ENCODE data around the gene PPM1F.

PPM1F gene

DNA sequence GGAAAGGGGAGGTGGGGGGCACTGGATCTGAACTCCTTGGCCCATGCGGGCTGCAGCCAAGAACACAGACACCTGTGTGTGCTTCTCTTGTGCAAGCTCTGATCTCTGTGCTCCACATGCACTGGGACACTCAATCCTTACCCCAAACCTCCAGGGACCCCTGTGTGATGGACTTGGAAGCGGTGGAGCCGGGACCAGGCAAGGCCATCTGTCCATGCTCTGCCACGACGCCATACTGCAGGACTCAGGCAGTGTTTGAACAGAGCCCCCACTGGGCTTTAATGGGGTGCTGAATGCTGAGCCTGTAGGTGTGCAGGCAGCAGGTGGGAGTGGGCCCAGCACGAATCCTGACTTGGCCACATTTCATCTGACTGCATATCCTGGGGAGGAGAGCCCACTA lies 23.4 kb downstream of the PPM1F start:
- Histone ChIP-seq H3K4me1 (ENCODE audit: control insufficient read depth, insufficient read depth, low read length, unreplicated experiment) (no peaks in the 10 kb centered on the region), H3K27me3 (ENCODE audit: insufficient read depth, low read length) (no peaks in the 10 kb centered on the region), H3K27ac (ENCODE audit: low read depth, low read length) (no peak overlapping the region), H2AFZ (ENCODE audit: low read length, unreplicated experiment) (no peak overlapping the region), H3K36me3 (ENCODE audit: insufficient read depth, low read length) (no peaks in the 10 kb centered on the region), H3K79me2 (ENCODE audit: control insufficient read depth, insufficient read depth, low read length, unreplicated experiment) (no peaks in the 10 kb centered on the region), H3K4me3 (ENCODE audit: low read depth, low read length) (no peak overlapping the region)

DNA sequence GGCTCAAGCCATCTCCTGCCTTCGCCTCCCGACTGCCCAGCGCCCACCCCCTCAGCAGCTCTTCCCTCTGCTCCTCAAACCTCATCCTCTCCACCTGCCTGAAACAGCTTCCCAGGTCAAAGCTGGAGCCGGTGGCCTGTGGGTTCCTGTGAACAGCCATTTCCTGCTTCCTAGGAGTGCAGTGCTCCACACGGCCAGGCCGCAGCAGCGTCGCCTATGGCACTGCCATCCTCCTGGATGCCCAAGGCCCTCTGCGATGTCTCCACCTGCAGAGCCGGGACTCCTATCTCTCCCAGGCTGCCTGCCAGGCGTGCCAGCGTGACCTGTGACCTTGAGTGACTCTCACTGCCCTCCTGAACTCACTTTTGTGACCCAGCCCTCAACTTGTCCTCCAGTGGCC lies 24.6 kb downstream of the PPM1F start:
- Histone ChIP-seq H3K36me3 (ENCODE audit: insufficient read depth, low read length) (no peaks in the 10 kb centered on the region), H3K79me2 (ENCODE audit: control insufficient read depth, insufficient read depth, low read length, unreplicated experiment) (no peaks in the 10 kb centered on the region), H3K27me3 (ENCODE audit: insufficient read depth, low read length) (no peaks in the 10 kb centered on the region), H2AFZ (ENCODE audit: low read length, unreplicated experiment) (no peak overlapping the region), H3K4me1 (ENCODE audit: control insufficient read depth, insufficient read depth, low read length, unreplicated experiment) (no peaks in the 10 kb centered on the region), H3K4me3 (ENCODE audit: low read depth, low read length) (no peak overlapping the region), H3K27ac (ENCODE audit: low read depth, low read length) (no peak overlapping the region)

DNA sequence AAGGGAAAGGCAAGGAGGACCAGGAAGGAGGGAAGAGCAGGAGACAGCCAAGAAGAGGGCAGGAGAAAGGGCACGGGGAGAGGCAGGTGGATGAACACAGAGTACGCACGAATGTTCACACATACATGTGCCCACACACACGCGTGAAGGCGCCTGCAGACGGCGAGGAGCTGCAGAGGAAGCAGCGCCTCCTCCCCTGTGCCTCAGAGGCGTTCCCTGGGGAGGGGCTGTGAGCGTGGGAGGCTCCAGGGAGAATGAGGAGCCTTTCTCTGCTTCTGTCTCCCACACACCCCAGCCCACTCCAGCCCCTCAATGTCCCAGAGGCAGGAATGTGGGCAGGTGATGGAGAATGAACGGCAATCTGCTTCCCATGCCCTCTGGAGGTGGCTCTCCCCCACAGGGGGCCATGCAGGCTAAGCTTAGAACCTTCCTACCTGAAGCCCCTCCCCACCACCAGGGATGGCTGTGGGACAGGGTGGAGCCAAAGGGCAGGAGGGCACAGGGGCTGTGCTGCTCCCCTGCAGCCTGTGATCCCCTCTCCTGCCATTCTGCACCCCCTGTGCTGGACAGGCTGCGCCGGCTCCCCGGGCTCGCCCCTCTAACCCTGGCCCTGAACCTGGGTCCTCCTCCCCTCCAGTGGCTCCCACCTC lies 25.3 kb downstream of the PPM1F start:
- Histone ChIP-seq H3K36me3 (ENCODE audit: insufficient read depth, low read length) (no peaks in the 10 kb centered on the region), H3K79me2 (ENCODE audit: control insufficient read depth, insufficient read depth, low read length, unreplicated experiment) (no peaks in the 10 kb centered on the region), H3K4me1 (ENCODE audit: control insufficient read depth, insufficient read depth, low read length, unreplicated experiment) (no peaks in the 10 kb centered on the region), H3K27ac (ENCODE audit: low read depth, low read length) (no peak overlapping the region), H2AFZ (ENCODE audit: low read length, unreplicated experiment) (no peak overlapping the region), H3K4me3 (ENCODE audit: low read depth, low read length) (no peak overlapping the region), H3K27me3 (ENCODE audit: insufficient read depth, low read length) (no peaks in the 10 kb centered on the region)

DNA sequence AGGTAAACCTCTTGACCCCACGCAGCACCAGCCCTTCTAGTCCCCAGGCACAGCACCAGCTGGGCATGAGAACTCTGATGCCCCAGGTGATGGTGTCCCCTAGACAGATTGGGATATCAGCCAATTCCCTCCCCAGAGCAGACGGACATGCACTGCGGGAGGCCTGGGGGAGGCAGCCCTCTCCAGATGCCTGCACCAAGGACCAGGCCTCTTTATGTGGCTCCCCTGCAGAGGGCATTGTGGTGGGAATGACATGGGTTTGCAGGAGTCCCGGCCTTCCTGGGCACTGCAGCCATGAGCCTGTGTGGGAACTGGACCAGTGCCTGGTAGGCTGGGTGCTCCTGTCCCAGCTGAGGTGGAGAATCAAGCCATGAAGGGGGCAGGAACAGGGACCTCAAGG lies 25.9 kb downstream of the PPM1F start:
- Histone ChIP-seq H3K79me2 (ENCODE audit: control insufficient read depth, insufficient read depth, low read length, unreplicated experiment) (no peaks in the 10 kb centered on the region), H3K27ac (ENCODE audit: low read depth, low read length) (no peak overlapping the region), H3K27me3 (ENCODE audit: insufficient read depth, low read length) (no peaks in the 10 kb centered on the region), H3K4me1 (ENCODE audit: control insufficient read depth, insufficient read depth, low read length, unreplicated experiment) (no peaks in the 10 kb centered on the region), H3K36me3 (ENCODE audit: insufficient read depth, low read length) (no peaks in the 10 kb centered on the region), H2AFZ (ENCODE audit: low read length, unreplicated experiment) (no peak overlapping the region), H3K4me3 (ENCODE audit: low read depth, low read length) (no peak overlapping the region)

DNA sequence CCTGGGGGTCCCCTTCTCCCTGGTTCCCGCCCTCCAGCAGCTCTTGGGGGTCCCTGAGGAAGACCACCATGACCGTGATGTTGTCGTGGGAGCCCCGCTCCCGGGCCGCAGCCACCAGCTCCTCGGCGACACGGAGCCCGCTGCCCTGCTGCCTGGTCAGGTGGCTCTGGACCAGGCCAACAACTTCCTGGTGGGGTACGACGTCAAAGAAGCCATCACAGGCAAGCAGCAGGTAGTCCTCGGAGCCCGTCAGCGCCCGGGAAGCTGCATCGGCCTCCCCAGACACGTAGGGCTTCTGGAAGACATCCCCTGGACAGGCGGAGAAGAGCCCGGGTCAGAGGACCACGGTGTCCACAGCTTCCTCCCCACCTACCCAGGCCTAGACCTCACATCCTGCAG lies 29.5 kb downstream of the PPM1F start:
- H3K27me3 ChIP-seq (ENCODE audit: insufficient read depth, low read length): no peaks in the 10 kb centered on the region
- no peaks in the 10 kb centered on the region for H3K36me3 ChIP-seq (ENCODE audit: insufficient read depth, low read length)
- H2AFZ ChIP-seq (ENCODE audit: low read length, unreplicated experiment): no peak overlapping the region
- H3K4me3 ChIP-seq (ENCODE audit: low read depth, low read length): no peak overlapping the region
- no peak overlapping the region for H3K27ac ChIP-seq (ENCODE audit: low read depth, low read length)
- no peaks in the 10 kb centered on the region for H3K79me2 ChIP-seq (ENCODE audit: control insufficient read depth, insufficient read depth, low read length, unreplicated experiment)
- no peaks in the 10 kb centered on the region for H3K4me1 ChIP-seq (ENCODE audit: control insufficient read depth, insufficient read depth, low read length, unreplicated experiment)

DNA sequence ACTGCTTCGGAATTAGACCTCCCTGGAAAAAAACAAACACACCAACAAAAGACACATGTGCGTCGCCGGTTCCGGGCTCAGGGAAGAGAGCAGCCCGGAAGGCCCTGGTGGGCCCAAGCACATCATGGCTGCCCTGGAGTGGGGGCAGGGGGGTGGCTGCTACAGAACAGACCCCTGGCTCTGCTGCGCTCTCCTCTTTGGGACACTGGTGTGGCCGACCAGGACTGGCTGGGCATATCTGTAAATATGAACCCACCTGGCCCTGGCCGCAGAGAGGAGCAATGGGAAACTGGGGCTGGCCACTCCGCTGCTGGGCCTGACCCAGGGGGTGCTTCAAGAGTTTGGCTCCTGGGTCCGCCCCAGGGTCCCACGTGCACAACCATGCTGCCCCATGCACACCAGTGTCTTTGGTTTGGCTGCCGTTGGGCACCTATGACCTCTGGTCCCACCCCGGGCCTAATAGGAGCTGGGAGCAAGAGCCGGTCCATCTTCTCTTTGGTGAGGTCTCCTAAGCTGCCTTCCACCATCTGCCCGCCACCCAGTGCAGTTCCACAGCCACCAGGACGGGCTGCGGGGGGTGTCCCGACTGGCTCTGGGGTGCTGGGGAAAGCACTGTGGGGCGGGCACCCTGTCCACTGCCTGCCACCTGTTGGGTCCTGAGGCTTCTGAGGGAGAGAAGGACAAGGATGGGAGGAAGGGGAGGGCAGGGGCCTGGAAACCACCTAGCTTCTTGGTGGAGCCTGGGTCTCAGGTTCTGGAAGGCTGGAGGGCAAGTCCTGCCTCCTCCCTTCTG lies 30.1 kb downstream of the PPM1F start:
- Histone ChIP-seq H3K36me3 (ENCODE audit: insufficient read depth, low read length) (no peaks in the 10 kb centered on the region), H3K27me3 (ENCODE audit: insufficient read depth, low read length) (no peaks in the 10 kb centered on the region), H2AFZ (ENCODE audit: low read length, unreplicated experiment) (no peak overlapping the region), H3K4me3 (ENCODE audit: low read depth, low read length) (no peak overlapping the region), H3K79me2 (ENCODE audit: control insufficient read depth, insufficient read depth, low read length, unreplicated experiment) (no peaks in the 10 kb centered on the region), H3K4me1 (ENCODE audit: control insufficient read depth, insufficient read depth, low read length, unreplicated experiment) (no peaks in the 10 kb centered on the region), H3K27ac (ENCODE audit: low read depth, low read length) (no peak overlapping the region)

DNA sequence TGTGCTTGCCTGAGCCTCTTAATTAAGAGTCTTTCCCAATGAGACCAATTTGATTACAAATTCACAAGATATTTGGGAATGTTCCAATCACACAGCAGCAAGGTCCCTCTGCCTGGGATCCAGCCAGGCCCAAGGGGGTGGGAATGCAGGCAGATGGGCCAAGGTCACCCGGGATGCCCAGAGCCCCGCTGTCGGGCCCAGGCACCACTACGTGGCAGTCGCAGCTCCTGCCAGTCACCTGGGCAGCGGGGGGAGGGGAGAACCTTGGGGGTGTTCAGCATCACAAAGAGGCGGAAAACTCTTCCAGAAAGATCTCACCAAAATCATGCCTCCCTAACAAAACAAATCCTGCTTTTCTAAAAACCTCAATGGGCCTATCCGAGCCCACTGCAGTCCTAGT lies 30.9 kb downstream of the PPM1F start:
- no peaks in the 10 kb centered on the region for H3K36me3 ChIP-seq (ENCODE audit: insufficient read depth, low read length)
- H2AFZ ChIP-seq (ENCODE audit: low read length, unreplicated experiment): no peak overlapping the region
- H3K4me1 ChIP-seq (ENCODE audit: control insufficient read depth, insufficient read depth, low read length, unreplicated experiment): no peaks in the 10 kb centered on the region
- H3K27ac ChIP-seq (ENCODE audit: low read depth, low read length): no peak overlapping the region
- H3K79me2 ChIP-seq (ENCODE audit: control insufficient read depth, insufficient read depth, low read length, unreplicated experiment): no peaks in the 10 kb centered on the region
- no peak overlapping the region for H3K4me3 ChIP-seq (ENCODE audit: low read depth, low read length)
- no peaks in the 10 kb centered on the region for H3K27me3 ChIP-seq (ENCODE audit: insufficient read depth, low read length)

DNA sequence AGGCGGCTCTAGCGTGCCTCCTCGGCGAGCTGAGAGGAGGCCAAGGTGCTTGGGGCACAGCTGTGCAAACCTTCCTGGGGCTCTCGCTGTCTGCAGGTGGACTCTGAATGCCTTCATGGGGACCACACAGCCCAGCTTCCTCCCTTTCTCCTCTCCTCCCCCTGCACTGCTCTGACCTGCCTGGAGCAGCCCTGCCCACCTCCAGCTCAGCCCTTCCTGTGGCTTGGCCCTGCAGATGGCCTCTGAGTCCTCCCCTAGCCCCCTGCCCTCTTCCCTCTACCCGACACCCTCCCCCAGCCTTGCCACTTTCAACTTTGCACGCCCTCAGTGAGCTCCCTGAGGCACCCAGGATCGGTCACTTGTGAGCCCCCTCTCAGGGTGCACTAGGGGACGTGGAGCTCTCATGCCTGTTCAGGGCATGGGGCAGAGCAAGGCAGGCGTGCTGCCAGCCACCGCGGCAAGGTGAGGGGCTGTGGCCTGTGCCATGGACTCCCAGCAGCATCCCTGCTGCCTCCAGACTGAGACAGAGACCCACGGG lies 31.4 kb downstream of the PPM1F start:
- no peaks in the 10 kb centered on the region for H3K79me2 ChIP-seq (ENCODE audit: control insufficient read depth, insufficient read depth, low read length, unreplicated experiment)
- no peaks in the 10 kb centered on the region for H3K36me3 ChIP-seq (ENCODE audit: insufficient read depth, low read length)
- H3K27me3 ChIP-seq (ENCODE audit: insufficient read depth, low read length): no peaks in the 10 kb centered on the region
- H3K4me3 ChIP-seq (ENCODE audit: low read depth, low read length): no peak overlapping the region
- H3K27ac ChIP-seq (ENCODE audit: low read depth, low read length): no peak overlapping the region
- H2AFZ ChIP-seq (ENCODE audit: low read length, unreplicated experiment): no peak overlapping the region
- H3K4me1 ChIP-seq (ENCODE audit: control insufficient read depth, insufficient read depth, low read length, unreplicated experiment): no peaks in the 10 kb centered on the region

DNA sequence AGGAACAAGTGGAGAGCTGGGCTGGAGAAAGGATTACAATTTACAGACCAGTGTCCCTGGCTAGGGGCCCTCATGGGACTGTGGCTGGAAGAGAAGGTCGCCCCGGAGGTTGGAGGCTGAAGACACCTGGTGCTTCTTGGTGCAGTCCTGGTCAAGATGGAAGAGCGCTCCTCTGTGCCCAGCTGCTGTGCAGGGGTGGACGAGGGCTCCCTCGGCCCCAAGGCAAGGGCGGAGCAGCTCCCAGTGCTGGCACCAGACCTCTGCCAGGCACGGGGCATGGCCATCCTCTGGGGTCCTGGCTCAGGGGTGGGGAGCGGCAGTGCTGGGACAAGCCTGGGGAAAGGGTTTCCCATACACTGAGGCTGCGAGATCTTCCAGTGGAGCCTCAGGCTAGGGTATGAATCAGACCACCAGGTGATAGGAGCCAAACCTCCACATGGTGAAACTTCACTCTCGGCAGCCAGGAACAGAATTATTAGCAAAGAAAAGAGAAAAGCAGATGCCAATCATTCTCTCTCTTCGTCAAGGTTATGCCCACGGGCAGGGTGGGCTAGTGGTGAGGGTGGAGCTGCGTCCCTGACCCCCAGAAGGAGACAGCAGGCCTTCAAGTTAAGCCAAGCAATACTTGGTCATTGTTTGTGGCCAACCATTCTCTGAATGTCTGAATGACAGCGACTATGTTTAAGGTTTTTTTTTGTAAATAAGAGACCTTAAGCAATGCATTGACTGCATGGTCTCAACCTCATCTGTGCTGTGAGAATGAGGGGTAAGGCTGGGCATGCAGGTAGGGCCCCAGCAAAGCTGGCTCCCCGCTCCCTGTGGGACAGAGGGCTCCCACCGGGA lies 32.1 kb downstream of the PPM1F start:
- H3K27me3 ChIP-seq (ENCODE audit: insufficient read depth, low read length): no peaks in the 10 kb centered on the region
- H3K4me3 ChIP-seq (ENCODE audit: low read depth, low read length): no peak overlapping the region
- no peak overlapping the region for H3K27ac ChIP-seq (ENCODE audit: low read depth, low read length)
- H3K4me1 ChIP-seq (ENCODE audit: control insufficient read depth, insufficient read depth, low read length, unreplicated experiment): no peaks in the 10 kb centered on the region
- no peaks in the 10 kb centered on the region for H3K79me2 ChIP-seq (ENCODE audit: control insufficient read depth, insufficient read depth, low read length, unreplicated experiment)
- no peak overlapping the region for H2AFZ ChIP-seq (ENCODE audit: low read length, unreplicated experiment)
- no peaks in the 10 kb centered on the region for H3K36me3 ChIP-seq (ENCODE audit: insufficient read depth, low read length)

DNA sequence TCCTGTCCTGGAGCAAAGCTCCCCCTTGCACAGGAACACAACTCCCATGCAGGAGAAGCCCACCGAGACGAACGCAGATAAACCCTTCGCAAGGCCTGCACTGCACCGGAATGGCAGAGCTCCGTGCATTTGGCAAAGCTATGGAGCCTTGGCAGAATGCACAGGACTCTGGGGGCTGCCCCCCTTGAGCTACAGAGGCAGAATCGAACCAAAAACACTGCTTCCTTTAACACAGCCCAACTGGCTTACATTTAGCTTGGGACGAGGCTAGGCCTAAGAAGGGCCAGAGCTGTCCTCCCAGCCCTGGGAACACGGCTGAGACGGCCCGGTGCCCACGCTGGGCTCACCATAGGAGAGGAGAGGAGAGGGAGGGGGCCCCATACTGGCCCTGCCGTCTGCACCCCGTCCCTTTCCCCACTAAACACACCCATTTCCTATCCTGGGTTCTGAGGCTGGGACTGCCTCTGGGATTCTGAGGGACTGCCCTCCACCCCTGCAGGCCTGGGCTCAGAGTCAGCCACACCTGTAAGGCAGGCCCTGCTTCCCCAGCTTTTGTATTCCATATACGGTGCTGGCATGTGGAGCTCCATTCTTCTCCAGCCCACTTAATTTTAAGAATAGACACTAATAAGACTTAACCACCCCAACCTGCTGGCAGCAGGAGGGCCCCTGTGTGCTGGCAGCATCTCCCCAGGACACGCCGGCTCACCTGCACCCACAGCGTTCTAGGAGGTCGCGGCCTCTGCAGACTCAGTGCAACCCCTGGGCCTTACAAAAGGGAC lies 32.9 kb downstream of the PPM1F start:
- Histone ChIP-seq H2AFZ (ENCODE audit: low read length, unreplicated experiment) (no peak overlapping the region), H3K4me1 (ENCODE audit: control insufficient read depth, insufficient read depth, low read length, unreplicated experiment) (no peaks in the 10 kb centered on the region), H3K27me3 (ENCODE audit: insufficient read depth, low read length) (no peaks in the 10 kb centered on the region), H3K36me3 (ENCODE audit: insufficient read depth, low read length) (no peaks in the 10 kb centered on the region), H3K4me3 (ENCODE audit: low read depth, low read length) (no peak overlapping the region), H3K79me2 (ENCODE audit: control insufficient read depth, insufficient read depth, low read length, unreplicated experiment) (no peaks in the 10 kb centered on the region), H3K27ac (ENCODE audit: low read depth, low read length) (no peak overlapping the region)
